Lower lobe of right lung (tissue), 2 donors: Measurements from ENCODE around the gene RNF26. TPM values are rescaled to one million over a fixed set of nuclear protein-coding genes. Genes with fewer than 3 reads are reported as not detected.

Experiments used
- ATAC-seq, 2 donors: fragments of 200-7000 bp; cut with Tn5 transposase; one replicate each; pipeline ENCODE4 v1.9.1; 2020 to 2022; ENCODE audit warnings: mild to moderate bottlenecking in 2 of 2, moderate library complexity in 2 of 2
- DNase-seq: peaks from one replicate; pipeline ENCODE4 v3.0.0-alpha.2; 2020
- H3K27ac ChIP-seq: fragments of 200-600 bp; one replicate; pipeline ENCODE4 v1.8.0; 2022
- H3K27me3 ChIP-seq: fragments of 200-600 bp; one replicate; pipeline ENCODE4 v1.8.0; 2022; ENCODE audit warnings: low read depth
- H3K36me3 ChIP-seq: fragments of 200-600 bp; one replicate; pipeline ENCODE4 v1.8.0; 2022; ENCODE audit warnings: mild to moderate bottlenecking
- H3K4me1 ChIP-seq: fragments of 200-600 bp; one replicate; pipeline ENCODE4 v1.8.0; 2022
- H3K4me3 ChIP-seq: fragments of 200-600 bp; one replicate; pipeline ENCODE4 v1.8.0; 2022; ENCODE audit warnings: mild to moderate bottlenecking
- H3K9me3 ChIP-seq: fragments of 200-600 bp; one replicate; pipeline ENCODE4 v1.8.0; 2022
- CTCF ChIP-seq: fragments of 200-600 bp; IDR thresholded peaks from one replicate; pipeline ENCODE4 v1.8.0; 2022; ENCODE audit warnings: antibody characterized with exemption, mild to moderate bottlenecking
- intact Hi-C: fragments of 100-400 bp; cut with DNase I; formaldehyde crosslinking; loops from one replicate; pipeline ENCODE4 v1.11.0; 2022
- total RNA-seq: library from RNA; stranded (reverse); fragmentation: NEBNext Ultra II Directional; extraction: Animal tissue kit (Norgen Biotek cat#: 25700); gene quantifications from one replicate; pipeline ENCODE4 v1.2.1, GENCODE V29; 2021
- donor health status: DM: no; HTN: yes; CAD: no; lungs with severe emphysema.

Gene RNF26
- total RNA-seq, 1 donor from 2014 or later: 19.3 TPM

- TF ChIP-seq CTCF: no peak
- peaks cover 84% of the 10 kb centered on the region for H3K4me1 ChIP-seq
Measured at GRCh38 chr11:119319136-119319699, 15.1 kb upstream of the RNF26 start.

GRCh38 chr11:119319700-119320239 is 14.6 kb upstream of the RNF26 start:
- DNase-seq: no peak
- Histone ChIP-seq H3K36me3 (no peaks in the 10 kb centered on the region), H3K27me3 (peaks cover 44% of the 10 kb centered on the region), H3K27ac (peak overlapping the region; percentile 90), H3K9me3 (no peaks in the 10 kb centered on the region), H3K4me1 (peaks cover 80% of the 10 kb centered on the region), H3K4me3 (no peak overlapping the region)
- no peak for ATAC-seq
- TF ChIP-seq CTCF: no peak
- intact Hi-C loops: no loop called here

More at GRCh38 chr11:119319136-119319699, 15.1 kb upstream of the RNF26 start:
- DNase-seq (no peak), ATAC-seq (no peak)
- no peaks in the 10 kb centered on the region for H3K9me3 ChIP-seq
- peak overlapping the region; percentile 6 for H3K4me3 ChIP-seq
- H3K27me3 ChIP-seq: peaks cover 50% of the 10 kb centered on the region
- peaks cover 4% of the 10 kb centered on the region for H3K36me3 ChIP-seq
- intact Hi-C loops: no loop called here
- H3K27ac ChIP-seq: peak overlapping the region; percentile 90

DNA sequence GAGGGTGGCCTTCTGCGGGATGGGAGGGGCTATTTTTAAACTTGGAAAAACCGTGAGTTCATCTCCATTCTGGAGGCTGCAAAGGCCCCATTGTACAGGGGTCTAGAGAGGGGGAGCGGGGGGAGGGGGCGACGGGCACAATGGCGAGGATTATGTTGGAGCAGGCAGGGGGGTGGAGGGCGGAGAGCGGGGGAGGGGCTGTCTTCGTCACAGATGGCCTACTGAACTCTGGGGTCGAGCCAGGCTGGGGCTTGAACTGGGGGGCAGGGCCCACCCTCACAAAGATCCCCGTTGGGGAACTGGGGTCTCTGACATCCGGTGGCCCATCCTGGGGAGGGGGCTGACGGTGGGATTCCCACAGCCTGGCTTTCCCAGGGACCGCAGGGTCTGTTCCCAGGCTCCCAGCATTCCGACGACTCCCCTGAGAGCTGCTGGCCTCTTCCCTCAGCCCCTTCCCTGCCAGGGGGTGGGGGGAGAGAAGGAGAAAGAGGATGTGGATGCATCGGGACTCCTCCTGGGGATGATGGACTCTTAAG is 14.0 kb upstream of the RNF26 start:
- peak overlapping the region; percentile 90 for H3K27ac ChIP-seq
- H3K9me3 ChIP-seq: no peaks in the 10 kb centered on the region
- DNase-seq: no peak
- ATAC-seq: no peak
- intact Hi-C loops: no loop called here
- no peaks in the 10 kb centered on the region for H3K36me3 ChIP-seq
- peaks cover 40% of the 10 kb centered on the region for H3K27me3 ChIP-seq
- peak overlapping the region; percentile 59 for H3K4me3 ChIP-seq
- H3K4me1 ChIP-seq: peaks cover 74% of the 10 kb centered on the region
- no peak for TF ChIP-seq CTCF

DNA sequence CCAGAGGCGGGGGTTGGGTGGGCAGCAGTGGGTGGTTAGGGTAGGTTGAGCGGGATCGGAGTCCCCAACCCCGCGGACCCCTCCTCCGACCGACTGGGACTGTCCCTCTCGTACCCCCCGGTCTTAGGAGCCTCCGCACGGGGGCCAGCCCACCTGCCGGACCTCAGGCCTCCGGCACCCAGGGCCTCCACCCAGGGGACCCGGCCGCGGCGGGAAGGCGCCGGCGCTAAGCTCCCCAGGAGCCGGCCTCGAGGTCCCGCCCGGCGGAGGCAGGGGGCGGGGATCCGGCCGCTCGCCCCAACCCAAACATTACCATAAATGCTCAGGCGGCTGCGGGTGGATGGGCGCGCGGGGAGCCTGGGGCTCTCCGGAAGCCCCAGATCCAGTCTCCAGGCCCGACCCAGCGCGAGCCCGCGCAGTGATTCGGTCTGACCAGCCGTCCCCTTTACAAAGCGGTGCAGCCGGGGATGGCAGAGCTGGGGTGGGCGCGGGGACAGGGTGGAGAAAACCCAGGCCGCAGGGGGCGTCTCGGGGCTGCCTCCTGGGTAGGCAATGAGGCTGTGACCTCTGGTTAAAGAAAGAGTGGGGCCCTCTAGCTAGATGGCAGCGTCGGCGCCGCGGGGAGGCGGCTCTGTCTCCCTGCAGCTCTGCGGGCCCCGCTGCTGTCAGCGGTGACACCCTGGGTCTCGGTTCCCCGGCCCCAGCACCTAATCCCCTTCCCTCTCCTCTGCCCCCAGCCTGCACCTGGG is 13.4 kb upstream of the RNF26 start:
- Histone ChIP-seq H3K9me3 (no peaks in the 10 kb centered on the region), H3K36me3 (no peaks in the 10 kb centered on the region), H3K27ac (peak overlapping the region; percentile 90), H3K27me3 (peaks cover 33% of the 10 kb centered on the region), H3K4me3 (peak overlapping the region; percentile 59), H3K4me1 (peaks cover 68% of the 10 kb centered on the region)
- DNase-seq (peak; percentile 64), ATAC-seq (peak; percentile 62 to 68)
- intact Hi-C loops: no loop called here
- no peak for TF ChIP-seq CTCF

DNA sequence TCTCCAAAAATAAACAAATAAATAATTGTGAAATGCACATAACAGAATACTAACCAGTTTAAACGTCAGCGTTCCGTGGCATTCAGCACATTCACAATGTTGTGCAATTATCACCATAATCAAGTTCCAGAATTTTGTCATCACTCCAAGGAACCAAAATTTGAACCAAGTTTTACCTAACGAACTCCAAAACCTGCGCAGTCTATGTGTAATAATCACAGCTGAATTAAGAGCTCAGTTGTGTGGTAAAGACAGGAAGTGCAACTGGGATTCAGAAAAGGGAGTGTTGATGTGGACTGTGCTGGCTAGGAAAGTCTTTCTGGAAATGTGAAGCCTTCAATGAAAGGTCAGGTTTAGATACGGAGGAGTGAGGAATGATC is 12.0 kb upstream of the RNF26 start:
- intact Hi-C loops: no loop called here
- peaks cover 56% of the 10 kb centered on the region for H3K4me1 ChIP-seq
- DNase-seq: no peak
- H3K36me3 ChIP-seq: no peaks in the 10 kb centered on the region
- no peaks in the 10 kb centered on the region for H3K9me3 ChIP-seq
- peaks cover 21% of the 10 kb centered on the region for H3K27me3 ChIP-seq
- H3K4me3 ChIP-seq: no peak overlapping the region
- no peak for TF ChIP-seq CTCF
- no peak for ATAC-seq
- peak overlapping the region; percentile 90 for H3K27ac ChIP-seq
